ENCODE results near the gene OR12D1. TPM values are rescaled to one million over a fixed set of nuclear protein-coding genes. Genes with fewer than 3 reads are reported as not detected.

Gene OR12D1
- total and polyA plus RNA-seq, 2 of the 4 experiments (the other 2 are of a cell fraction): not detected

DNA sequence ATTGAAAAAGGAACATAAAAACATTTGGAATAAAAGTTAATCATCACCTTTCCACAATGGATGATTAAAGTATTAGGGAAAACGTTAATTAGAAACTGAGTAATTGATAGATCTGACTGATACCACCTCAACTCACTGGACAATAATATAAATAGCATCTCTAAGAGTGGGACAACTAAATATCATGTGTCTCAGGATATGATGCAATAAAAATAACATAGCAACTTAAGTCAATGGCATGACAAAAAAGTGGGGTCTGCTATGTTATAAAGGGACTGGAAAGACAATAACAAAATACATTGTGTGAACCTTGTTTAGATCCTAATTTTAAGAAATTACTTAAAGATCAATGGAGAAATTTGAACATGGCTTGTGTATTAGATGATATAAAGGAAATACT lies 10.3 kb downstream of the OR12D1 start:
- no peak overlapping the region for H2BK120ac ChIP-seq (ENCODE audit: low read depth, low read length)
- H4K91ac ChIP-seq (ENCODE audit: insufficient read depth, low read depth, low read length): no peak overlapping the region
- no peak overlapping the region for H3K27ac ChIP-seq (ENCODE audit: insufficient read depth, low read length)
- H4K8ac ChIP-seq (ENCODE audit: low read depth in 2 of 2, low read length in 2 of 2): no peak overlapping the region
- H3K27me3 ChIP-seq (ENCODE audit: control insufficient read depth, insufficient read depth, low read length): no peaks in the 10 kb centered on the region
- H3K4me2 ChIP-seq (ENCODE audit: low read depth, low read length): no peak overlapping the region
- H3K4me3 ChIP-seq (ENCODE audit: insufficient read depth, low read depth, low read length): no peak overlapping the region
- no TSS peak for BruUV-seq (replicated peaks)
- no peaks in the 10 kb centered on the region for H4K20me1 ChIP-seq (ENCODE audit: insufficient read depth, low read length)
- H3K4ac ChIP-seq (ENCODE audit: low read depth, low read length): no peak overlapping the region
- no peak overlapping the region for H3K9ac ChIP-seq (ENCODE audit: low read depth, low read length)
- no peak overlapping the region for H3K56ac ChIP-seq (ENCODE audit: extremely low read depth, insufficient read depth, low read length)
- H3K14ac ChIP-seq (replicated peaks; ENCODE audit: low read depth, low read length): no peak overlapping the region
- H2AK9ac ChIP-seq (replicated peaks; ENCODE audit: low read depth, low read length, poor library complexity): no peak overlapping the region
- no peaks in the 10 kb centered on the region for H3K79me1 ChIP-seq (ENCODE audit: low read depth in 1 of 2, low read length in 2 of 2)
- no peak for ATAC-seq (ENCODE audit: low read depth)
- dilution Hi-C loops (cut with HindIII; ENCODE audit: low sequenced_read_pairs, unreplicated experiment): no loop called here
- H3K36me3 ChIP-seq (ENCODE audit: control insufficient read depth, insufficient read depth, low read length): no peaks in the 10 kb centered on the region
- H3K18ac ChIP-seq (ENCODE audit: low read depth, low read length): no peak overlapping the region
- intact Hi-C loops (cut with micrococcal nuclease): no loop called here
- no peak overlapping the region for H2BK20ac ChIP-seq (ENCODE audit: low read depth, low read length)
- H2BK15ac ChIP-seq (ENCODE audit: low read depth, low read length): no peak overlapping the region
- H3K23ac ChIP-seq (ENCODE audit: low read depth, low read length): no peak overlapping the region
- H4K5ac ChIP-seq (ENCODE audit: low read depth, low read length): no peak overlapping the region
- H3K9me1 ChIP-seq (ENCODE audit: insufficient read depth, low read length): no peaks in the 10 kb centered on the region
- TF ChIP-seq MXI1 (IDR thresholded peaks at IDR 0.05; ENCODE audit: borderline replicate concordance, low read depth, low read length): no peak
- TF ChIP-seq CEBPB (IDR thresholded peaks at IDR 0.05; ENCODE audit: low read depth, low read length): peak; percentile 57; the same call in 1 of the 2 replicates
- TF ChIP-seq MAZ (IDR thresholded peaks at IDR 0.05; ENCODE audit: borderline replicate concordance, low read depth, low read length): no peak
- TF ChIP-seq, protein P1, sequence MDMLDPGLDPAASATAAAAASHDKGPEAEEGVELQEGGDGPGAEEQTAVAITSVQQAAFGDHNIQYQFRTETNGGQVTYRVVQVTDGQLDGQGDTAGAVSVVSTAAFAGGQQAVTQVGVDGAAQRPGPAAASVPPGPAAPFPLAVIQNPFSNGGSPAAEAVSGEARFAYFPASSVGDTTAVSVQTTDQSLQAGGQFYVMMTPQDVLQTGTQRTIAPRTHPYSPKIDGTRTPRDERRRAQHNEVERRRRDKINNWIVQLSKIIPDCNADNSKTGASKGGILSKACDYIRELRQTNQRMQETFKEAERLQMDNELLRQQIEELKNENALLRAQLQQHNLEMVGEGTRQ (IDR thresholded peaks at IDR 0.05; ENCODE audit: low read depth, low read length): no peak
- ChIA-PET POLR2A (ENCODE audit: unreplicated experiment) (no interaction called here), CTCF (no interaction called here)
- H2AFZ ChIP-seq (replicated peaks; ENCODE audit: low read length, poor library complexity): no peak overlapping the region
- H3K9me3 ChIP-seq (ENCODE audit: control insufficient read depth, insufficient read depth, low read length): peaks cover 6% of the 10 kb centered on the region
- no peak overlapping the region for H2AK5ac ChIP-seq (ENCODE audit: low read depth, low read length)
- in situ Hi-C loops (cut with MboI; ENCODE audit: low sequenced_read_pairs): no loop called here
- DNase-seq: no peak
- no peak overlapping the region for H2BK5ac ChIP-seq (ENCODE audit: low read depth, low read length, poor library complexity, severe bottlenecking)
- no peaks in the 10 kb centered on the region for H3K4me1 ChIP-seq (ENCODE audit: control insufficient read depth, insufficient read depth, low read length)
- WGBS, 2 experiments (ENCODE audit: extremely low coverage in 2 of 2, insufficient read length in 1 of 2): no CpG with 5 or more reads among the region's 1 CpG

All from IMR-90 (cell line).